Mesenchymal stem cell (in vitro differentiated cells and primary cell): ENCODE measurements around the gene PTTG1.

ENCODE experiments used
- DNase-seq: peaks from one replicate; pipeline ENCODE4 v3.0.0-alpha.2; 2013
- H2AFZ ChIP-seq: one replicate; pipeline ENCODE4 v1.6.1; 2013; ENCODE audit warnings: low read depth, mild to moderate bottlenecking, control low read depth, inconsistent platforms, low read length, moderate library complexity
- H2AK5ac ChIP-seq: 2 replicates; pipeline ENCODE4 v1.6.1; 2013; ENCODE audit warnings: low read length, moderate library complexity, mild to moderate bottlenecking, inconsistent platforms; ENCODE audit not compliant: severe bottlenecking
- H2BK120ac ChIP-seq: one replicate; pipeline ENCODE4 v1.6.1; 2013; ENCODE audit warnings: low read depth, mild to moderate bottlenecking, inconsistent platforms, low read length, moderate library complexity
- H2BK12ac ChIP-seq, 2 experiments: one replicate each; pipeline ENCODE4 v1.6.1; 2013; ENCODE audit warnings: inconsistent platforms in 2 of 2, low read length in 2 of 2, mild to moderate bottlenecking in 2 of 2, moderate library complexity in 2 of 2, control low read depth in 1 of 2
- H2BK15ac ChIP-seq: one replicate; pipeline ENCODE4 v1.6.1; 2013; ENCODE audit warnings: mild to moderate bottlenecking, low read depth, inconsistent platforms; ENCODE audit not compliant: poor library complexity, severe bottlenecking
- H2BK5ac ChIP-seq: 2 replicates; pipeline ENCODE4 v1.6.1; 2013; ENCODE audit warnings: low read depth, mild to moderate bottlenecking, low read length, control low read depth, inconsistent platforms; ENCODE audit not compliant: poor library complexity, severe bottlenecking
- H3K14ac ChIP-seq, 2 experiments: one replicate each; pipeline ENCODE4 v1.6.1; 2013; ENCODE audit warnings: inconsistent platforms in 2 of 2, low read length in 2 of 2, control low read depth in 1 of 2, mild to moderate bottlenecking in 1 of 2, moderate library complexity in 1 of 2
- H3K18ac ChIP-seq, 2 experiments: one replicate each; pipeline ENCODE4 v1.6.1; 2013; ENCODE audit warnings: inconsistent platforms in 2 of 2, low read length in 2 of 2, control low read depth in 1 of 2, low read depth in 1 of 2, mild to moderate bottlenecking in 1 of 2
- H3K23ac ChIP-seq, 2 experiments: one replicate each; pipeline ENCODE4 v1.6.1; 2013; ENCODE audit warnings: inconsistent platforms in 2 of 2, low read length in 2 of 2, mild to moderate bottlenecking in 2 of 2, moderate library complexity in 2 of 2, control low read depth in 1 of 2
- H3K27ac ChIP-seq: 2 replicates; pipeline ENCODE4 v1.5.1; 2013; ENCODE audit warnings: mild to moderate bottlenecking, moderate library complexity, low read length, control low read depth, inconsistent platforms; ENCODE audit not compliant: poor library complexity, severe bottlenecking
- H3K27me3 ChIP-seq, 2 experiments: 2 replicates each; pipeline versions ENCODE4 v1.6.1 to v1.7.0; 2013; ENCODE audit warnings: low read length in 2 of 2, mild to moderate bottlenecking in 2 of 2, moderate library complexity in 2 of 2, control low read depth in 1 of 2, inconsistent platforms in 1 of 2; ENCODE audit not compliant: control insufficient read depth in 1 of 2, insufficient read depth in 1 of 2
- H3K36me3 ChIP-seq, 2 experiments: 2 replicates each; pipeline versions ENCODE4 v1.6.1 to v1.7.0; 2013; ENCODE audit warnings: low read length in 2 of 2, control low read depth in 1 of 2, inconsistent platforms in 1 of 2, low read depth in 1 of 2, mild to moderate bottlenecking in 1 of 2; ENCODE audit not compliant: insufficient read depth in 2 of 2, control insufficient read depth in 1 of 2
- H3K4ac ChIP-seq, 2 experiments: one replicate each; pipeline ENCODE4 v1.6.1; 2013; ENCODE audit warnings: inconsistent platforms in 2 of 2, low read length in 2 of 2, mild to moderate bottlenecking in 2 of 2, moderate library complexity in 2 of 2, control low read depth in 1 of 2, low read depth in 1 of 2
- H3K4me1 ChIP-seq: 2 replicates; pipeline ENCODE4 v1.6.1; 2013; ENCODE audit warnings: low read depth, low read length, control low read depth; ENCODE audit not compliant: control insufficient read depth, insufficient read depth
- H3K4me2 ChIP-seq: 2 replicates; pipeline ENCODE4 v1.6.1; 2013; ENCODE audit warnings: low read length, mild to moderate bottlenecking, inconsistent platforms; ENCODE audit not compliant: poor library complexity, severe bottlenecking
- H3K4me3 ChIP-seq, 2 experiments: 2 replicates each; pipeline versions ENCODE4 v1.5.1 to v1.7.0; 2013; ENCODE audit warnings: low read length in 2 of 2, mild to moderate bottlenecking in 2 of 2, control low read depth in 1 of 2, low read depth in 1 of 2; ENCODE audit not compliant: insufficient read depth in 1 of 2
- H3K79me1 ChIP-seq: replicated peaks from 2 replicates; pipeline ENCODE4 v1.6.1; 2013; ENCODE audit warnings: mild to moderate bottlenecking, control low read depth, low read length, inconsistent platforms; ENCODE audit not compliant: poor library complexity, severe bottlenecking
- H3K9ac ChIP-seq: 2 replicates; pipeline ENCODE4 v1.7.0; 2013; ENCODE audit warnings: mild to moderate bottlenecking, low read length, moderate library complexity
- H3K9me3 ChIP-seq: 2 replicates; pipeline ENCODE4 v1.7.0; 2013; ENCODE audit warnings: mild to moderate bottlenecking, low read length; ENCODE audit not compliant: control insufficient read depth
- H4K8ac ChIP-seq: one replicate; pipeline ENCODE4 v1.6.1; 2013; ENCODE audit warnings: inconsistent platforms, mild to moderate bottlenecking, low read length, moderate library complexity
- H4K91ac ChIP-seq: one replicate; pipeline ENCODE4 v1.6.1; 2013; ENCODE audit warnings: mild to moderate bottlenecking, low read length, inconsistent platforms
- WGBS: methylation state at CpG from one replicate; pipeline ENCODE4 v1.1.7; 2013; ENCODE audit warnings: mixed read lengths; 5-methylcytosine and 5-hydroxymethylcytosine counted together

Gene PTTG1

DNA sequence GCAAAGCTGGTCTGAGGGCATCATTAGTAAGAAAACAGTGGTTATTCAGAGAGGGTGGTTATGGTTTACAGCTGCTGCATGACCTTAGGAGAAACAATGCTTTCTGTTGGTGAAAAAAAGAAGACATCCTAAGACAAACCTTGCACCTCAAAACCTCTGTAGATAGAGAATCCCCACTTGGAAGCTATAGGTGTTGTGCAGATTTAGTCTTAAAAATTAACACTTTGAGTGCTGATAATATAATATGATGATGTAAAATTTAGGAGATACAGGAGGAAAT, 1.4 kb upstream of the PTTG1 start:
- Histone ChIP-seq H3K4me3 (no peak overlapping the region), H2BK5ac (no peak overlapping the region), H2BK15ac (no peak overlapping the region), H2BK120ac (no peak overlapping the region), H3K79me1 (peaks cover 13% of the 10 kb centered on the region), H3K4me2 (no peak overlapping the region), H3K27me3 (no peaks in the 10 kb centered on the region), H3K9ac (peak overlapping the region; percentile 99), H3K36me3 (peaks cover 0 to 4% of the 10 kb centered on the region in 2 experiments), H2AFZ (no peak overlapping the region), H4K91ac (no peak overlapping the region), H2BK12ac (no peak overlapping the region), H3K23ac (no peak overlapping the region), H4K8ac (no peak overlapping the region), H3K4me1 (peaks cover 8% of the 10 kb centered on the region), H3K9me3 (no peaks in the 10 kb centered on the region), H3K18ac (no peak overlapping the region), H3K27ac (no peak overlapping the region), H2AK5ac (no peak overlapping the region), H3K4ac (no peak overlapping the region), H3K14ac (no peak overlapping the region)
- DNase-seq: no peak

GRCh38 chr5:160423099-160423498, 1.4 kb downstream of the PTTG1 start:
- Histone ChIP-seq H2BK120ac (no peak overlapping the region), H3K36me3 (peaks cover 2 to 9% of the 10 kb centered on the region in 2 experiments), H4K91ac (no peak overlapping the region), H3K4me1 (peaks cover 3% of the 10 kb centered on the region), H3K9me3 (no peaks in the 10 kb centered on the region), H3K27me3 (no peaks in the 10 kb centered on the region), H2AFZ (no peak overlapping the region), H2AK5ac (no peak overlapping the region), H3K4me3 (peak overlapping the region in 1 of 2 experiments; percentile 86), H3K9ac (peak overlapping the region; percentile 95), H3K4me2 (no peak overlapping the region), H3K4ac (no peak overlapping the region), H2BK15ac (no peak overlapping the region), H2BK12ac (no peak overlapping the region), H4K8ac (no peak overlapping the region), H3K14ac (no peak overlapping the region), H2BK5ac (no peak overlapping the region), H3K23ac (no peak overlapping the region), H3K27ac (no peak overlapping the region), H3K18ac (no peak overlapping the region), H3K79me1 (peaks cover 15% of the 10 kb centered on the region)
- 47% methylated on average over 2 of the region's 2 CpGs for WGBS
- no peak for DNase-seq

DNA sequence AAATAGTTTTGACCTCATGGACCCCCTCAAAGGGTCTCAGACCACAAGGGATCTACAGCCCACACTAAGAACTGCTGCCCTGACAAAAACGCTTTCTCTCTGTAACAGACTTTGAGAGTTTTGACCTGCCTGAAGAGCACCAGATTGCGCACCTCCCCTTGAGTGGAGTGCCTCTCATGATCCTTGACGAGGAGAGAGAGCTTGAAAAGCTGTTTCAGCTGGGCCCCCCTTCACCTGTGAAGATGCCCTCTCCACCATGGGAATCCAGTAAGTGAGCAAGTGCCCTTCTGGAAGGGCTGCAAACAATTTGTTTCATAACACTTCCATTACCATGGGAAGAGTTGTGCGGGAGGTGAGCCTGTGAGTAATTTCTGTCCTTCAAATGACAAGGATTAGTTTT, 6.0 kb downstream of the PTTG1 start:
- Histone ChIP-seq H3K9ac (no peak overlapping the region), H2BK15ac (no peak overlapping the region), H3K79me1 (peaks cover 11% of the 10 kb centered on the region), H3K4me3 (no peak overlapping the region), H3K18ac (no peak overlapping the region), H3K27ac (no peak overlapping the region), H2BK5ac (no peak overlapping the region), H3K27me3 (no peaks in the 10 kb centered on the region), H4K8ac (no peak overlapping the region), H4K91ac (no peak overlapping the region), H2BK120ac (no peak overlapping the region), H3K23ac (no peak overlapping the region), H3K4ac (no peak overlapping the region), H3K4me2 (no peak overlapping the region), H2AK5ac (no peak overlapping the region), H3K9me3 (no peaks in the 10 kb centered on the region), H3K14ac (no peak overlapping the region), H3K4me1 (peaks cover 2% of the 10 kb centered on the region), H3K36me3 (peaks cover 2 to 26% of the 10 kb centered on the region in 2 experiments), H2BK12ac (no peak overlapping the region), H2AFZ (no peak overlapping the region)
- 93% methylated on average over 3 of the region's 4 CpGs for WGBS
- no peak for DNase-seq

DNA sequence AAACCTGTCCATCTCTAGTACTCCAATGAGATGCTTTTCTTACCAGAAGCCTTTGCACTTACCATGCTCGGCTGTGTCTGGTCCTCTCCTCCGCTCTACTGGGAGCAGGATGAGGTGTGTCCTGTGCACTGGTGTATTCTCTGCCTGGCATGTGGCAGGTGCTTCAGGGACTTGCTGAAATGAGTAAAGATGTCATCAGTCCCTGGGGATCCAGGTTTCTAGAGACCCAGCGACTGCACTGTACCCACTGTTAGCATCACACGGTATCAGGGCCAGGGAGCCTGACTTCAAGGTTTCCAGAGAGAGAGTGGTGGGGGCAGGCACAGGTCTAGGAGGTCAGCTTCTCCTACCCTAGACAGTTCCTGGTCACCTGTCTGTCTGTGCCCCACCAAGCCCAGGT, 10.5 kb downstream of the PTTG1 start:
- no peak overlapping the region for H2AK5ac ChIP-seq
- no peak overlapping the region for H2BK12ac ChIP-seq
- 97% methylated on average over 4 of the region's 4 CpGs for WGBS
- H3K27me3 ChIP-seq: peaks cover 0 to 14% of the 10 kb centered on the region in 2 experiments
- peaks cover 2 to 26% of the 10 kb centered on the region in 2 experiments for H3K36me3 ChIP-seq
- H3K9ac ChIP-seq: no peak overlapping the region
- no peak overlapping the region for H4K8ac ChIP-seq
- no peak overlapping the region for H2BK15ac ChIP-seq
- H3K18ac ChIP-seq: no peak overlapping the region
- H4K91ac ChIP-seq: no peak overlapping the region
- H3K4me1 ChIP-seq: peaks cover 10% of the 10 kb centered on the region
- no peak overlapping the region for H3K27ac ChIP-seq
- H2AFZ ChIP-seq: no peak overlapping the region
- H2BK120ac ChIP-seq: no peak overlapping the region
- H2BK5ac ChIP-seq: no peak overlapping the region
- no peaks in the 10 kb centered on the region for H3K9me3 ChIP-seq
- no peak overlapping the region for H3K23ac ChIP-seq
- peaks cover 4% of the 10 kb centered on the region for H3K79me1 ChIP-seq
- no peak overlapping the region for H3K4me3 ChIP-seq
- H3K4ac ChIP-seq: no peak overlapping the region
- no peak for DNase-seq
- no peak overlapping the region for H3K4me2 ChIP-seq
- H3K14ac ChIP-seq: no peak overlapping the region
